ENCODE measurements around the gene KLHL2.
"Not testable (repeated sequence)": the region's sequence is repeated elsewhere in the genome, so short reads cannot be mapped to it uniquely, and the experiment has no call there.

The KLHL2 gene

DNA sequence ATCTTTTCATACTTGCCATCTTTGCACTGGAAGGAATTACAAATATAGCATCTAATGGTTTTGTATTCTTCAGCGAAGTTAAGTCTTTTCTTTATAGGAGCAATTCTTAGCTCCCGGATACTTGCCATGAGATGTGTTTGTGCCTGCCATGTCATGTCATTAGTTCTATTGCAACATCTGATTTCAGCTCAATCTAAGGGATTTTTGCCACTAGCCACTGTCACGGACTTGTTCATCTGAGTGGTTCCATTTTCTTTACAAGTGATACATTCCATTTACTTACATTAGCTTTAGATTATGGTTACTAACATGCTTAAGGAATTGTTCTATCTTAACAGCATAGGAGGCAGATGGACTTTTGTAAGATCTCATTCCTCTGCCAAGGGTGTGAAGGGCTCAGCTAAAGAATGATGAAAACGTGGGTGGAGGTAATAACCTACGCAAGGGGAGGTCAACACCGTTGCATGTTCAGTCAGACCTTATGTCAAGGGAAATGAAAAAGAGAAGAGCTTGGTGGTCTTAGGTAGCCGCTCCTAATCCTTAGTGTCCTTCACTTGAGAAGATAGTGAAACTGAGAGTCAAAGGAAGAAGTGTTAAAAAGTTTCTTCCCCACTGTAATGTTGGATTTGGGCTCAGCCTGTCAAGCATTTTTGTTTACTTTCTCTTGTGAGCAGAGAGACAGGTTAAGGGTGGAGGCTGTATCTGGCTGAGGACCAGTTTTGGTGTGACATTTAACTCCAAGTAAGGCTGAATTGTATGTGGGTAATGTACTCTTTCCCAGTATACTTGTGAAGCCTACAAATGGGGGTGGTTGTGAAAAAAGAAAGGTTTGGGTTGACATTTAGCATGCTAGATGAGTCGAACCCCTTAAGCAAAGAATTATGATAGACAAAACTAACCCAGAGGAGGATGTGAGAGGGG, 3.6 kb upstream of the KLHL2 start:
- DNase-seq (ENCODE audit: low read depth in 2 of 2), result no peak

DNA sequence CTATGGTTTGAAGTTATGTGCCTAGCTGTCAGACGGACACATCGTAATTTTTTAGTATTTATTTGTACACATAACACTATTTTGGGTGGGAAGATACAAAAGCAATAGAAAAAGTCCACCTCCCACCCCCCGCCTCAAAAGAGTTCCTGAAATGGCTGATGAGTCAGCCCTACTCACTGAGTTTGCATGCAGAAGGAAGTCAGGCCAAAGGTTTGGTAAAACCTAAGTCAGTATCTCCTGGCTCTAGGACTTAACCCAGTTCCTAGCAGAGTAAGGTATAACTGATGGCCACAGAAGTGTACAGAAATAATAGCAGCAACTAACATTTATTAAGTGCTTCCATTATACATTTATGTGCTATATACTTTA, 2.9 kb upstream of the KLHL2 start:
- no peak for DNase-seq (ENCODE audit: low read depth in 2 of 2)

DNA sequence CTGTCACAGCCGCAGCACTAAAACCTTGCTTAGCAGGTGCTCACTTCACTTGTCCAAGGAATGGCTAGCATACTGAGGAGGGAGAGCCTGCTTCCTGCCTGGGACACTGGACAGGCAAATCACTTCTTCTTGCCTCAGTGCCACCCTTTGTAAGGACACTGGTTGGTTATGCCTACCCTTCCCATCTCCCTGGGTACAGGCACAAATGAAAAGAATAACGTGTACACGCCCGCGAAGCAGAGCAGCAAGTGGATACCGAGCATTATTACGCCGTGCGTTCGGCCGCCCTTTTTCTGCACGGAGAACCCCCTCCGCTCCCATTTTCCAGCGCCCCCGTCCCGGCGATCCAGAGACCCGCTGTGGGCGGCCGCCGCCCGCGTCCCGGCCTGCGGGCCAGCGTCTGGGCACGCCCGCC, 338 bp upstream of the KLHL2 start:
- DNase-seq (ENCODE audit: low read depth in 2 of 2), result no peak

DNA sequence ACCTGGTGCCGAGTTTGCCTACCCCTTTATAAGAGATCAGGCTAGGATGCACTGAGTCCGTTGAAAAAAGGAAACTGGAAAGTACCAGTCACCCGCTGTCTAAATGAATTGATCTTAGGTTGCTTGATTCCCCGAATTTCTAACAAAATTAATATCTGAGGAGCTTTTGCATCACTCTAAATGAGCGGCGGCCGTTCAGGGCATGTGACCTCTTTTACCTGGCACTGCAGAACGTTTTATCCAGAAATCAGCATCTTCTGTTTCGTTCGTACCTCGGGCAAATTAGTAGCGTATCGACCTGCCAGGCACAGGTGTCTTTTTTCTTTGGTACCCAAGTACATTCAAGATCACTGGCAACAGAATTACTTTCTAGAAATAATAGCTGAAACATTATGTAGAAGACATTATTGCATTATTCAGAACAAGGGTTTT, 876 bp downstream of the KLHL2 start:
- DNase-seq (ENCODE audit: low read depth in 2 of 2), result no peak

DNA sequence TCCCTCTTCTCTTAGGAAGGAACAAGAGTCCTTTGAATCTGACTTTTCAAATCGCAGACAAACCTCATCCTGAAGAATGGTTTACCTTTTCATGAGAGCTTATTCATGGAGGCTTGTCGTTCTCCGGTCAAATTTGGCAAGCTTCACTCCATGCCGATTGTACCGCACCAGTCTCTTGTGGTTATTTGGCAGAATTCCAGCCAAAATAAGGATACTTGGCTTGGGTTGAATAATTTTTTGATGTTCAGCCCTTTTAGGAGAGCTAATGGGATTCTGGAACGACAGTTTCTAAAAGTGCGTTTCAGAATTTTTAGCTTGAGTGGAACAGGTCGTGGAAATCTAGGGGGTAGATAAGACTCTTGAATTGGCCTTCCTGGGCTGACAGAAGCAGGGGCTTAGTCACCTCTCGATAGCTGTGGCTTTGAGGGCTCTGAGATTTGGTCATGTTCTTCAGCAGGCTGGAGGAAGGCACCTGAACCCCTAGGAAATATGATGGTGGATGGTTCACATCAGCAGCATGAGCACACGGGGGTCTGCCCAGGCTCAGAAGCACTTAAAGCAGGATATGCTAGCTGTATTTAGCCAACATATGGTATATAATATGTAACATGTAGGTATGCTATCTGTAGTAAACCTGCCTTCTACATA, 1.5 kb downstream of the KLHL2 start:
- DNase-seq (ENCODE audit: low read depth in 2 of 2), result peak in 1 of 2 donors; percentile 8

DNA sequence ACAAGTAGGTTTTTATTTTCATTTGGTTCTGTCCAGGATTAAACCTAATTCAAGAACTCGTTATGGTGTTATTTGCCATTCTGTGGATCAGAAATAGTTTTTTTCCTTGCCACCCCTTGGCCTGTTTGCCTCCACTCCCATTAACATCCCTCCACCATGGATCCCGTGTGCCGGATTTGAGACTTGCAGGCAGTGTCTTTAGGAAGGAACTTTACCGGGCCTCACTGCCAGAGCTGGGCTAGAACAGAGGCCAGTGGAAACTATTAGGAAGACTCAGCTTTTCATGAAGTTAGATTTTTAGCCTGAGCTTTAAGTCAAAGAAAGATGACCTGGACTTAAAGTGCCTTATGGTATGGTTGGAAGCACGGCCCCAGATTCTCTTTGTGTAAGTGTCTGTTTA, 2.4 kb downstream of the KLHL2 start:
- no peak for DNase-seq (ENCODE audit: low read depth in 2 of 2)

DNA sequence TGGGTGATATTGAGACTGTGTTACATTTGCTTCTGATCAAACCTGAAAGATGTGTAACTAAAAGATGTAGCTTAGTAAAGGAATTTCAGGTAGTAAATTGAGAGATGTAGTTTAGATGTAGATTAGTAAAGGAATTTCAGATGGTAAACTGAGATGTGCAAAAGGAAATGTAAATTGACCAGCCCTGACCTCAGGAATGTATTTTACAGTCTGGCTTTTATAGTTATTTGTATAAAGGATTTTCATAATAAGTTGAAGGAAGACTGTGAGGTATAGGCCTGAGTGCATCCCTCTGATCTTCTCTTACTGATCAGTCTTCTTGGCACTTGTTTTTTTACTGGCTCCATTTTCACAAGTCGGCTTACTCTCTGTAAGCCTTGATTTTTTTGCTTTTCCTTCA, 3.2 kb downstream of the KLHL2 start:
- DNase-seq (ENCODE audit: low read depth in 2 of 2), result no peak

DNA sequence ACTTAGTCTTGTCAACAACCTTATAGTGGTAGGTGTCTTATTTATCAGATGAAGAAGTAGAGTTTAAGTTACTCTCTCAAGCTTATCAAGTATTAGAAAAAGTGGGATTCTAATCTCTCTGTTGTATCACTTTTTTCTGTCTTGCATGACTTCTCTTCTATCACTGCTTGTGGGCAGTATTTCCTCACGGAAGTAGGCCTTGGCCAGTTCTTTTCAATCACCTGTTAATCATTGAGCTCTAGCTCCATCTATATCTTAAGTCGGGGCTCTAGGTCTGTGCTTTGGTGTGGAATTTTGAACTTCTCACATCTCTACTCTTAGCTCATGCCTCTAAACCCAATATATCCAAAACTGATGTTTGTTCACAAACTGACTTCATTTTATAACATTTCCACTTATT, 5.3 kb downstream of the KLHL2 start:
- not testable (repeated sequence) for DNase-seq (ENCODE audit: low read depth in 2 of 2)

DNA sequence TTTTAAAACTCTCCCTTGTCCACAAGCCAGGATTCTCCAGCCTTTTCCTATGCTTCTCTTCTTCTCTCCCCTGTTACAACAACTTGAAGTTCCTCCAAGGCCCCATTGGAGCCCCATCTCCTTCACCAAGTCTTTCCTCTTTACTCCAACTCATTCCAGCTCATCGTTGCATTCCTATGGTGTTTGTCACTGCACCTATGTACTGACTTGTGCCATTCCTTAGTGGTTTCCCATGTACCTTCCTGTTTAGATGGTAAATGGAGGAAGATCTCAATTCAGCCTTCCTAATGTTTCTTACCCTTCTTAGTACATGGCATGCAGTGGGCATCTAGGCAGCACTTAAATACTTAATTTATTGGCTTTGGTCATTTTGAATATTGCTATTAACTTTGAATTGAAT, 6.0 kb downstream of the KLHL2 start:
- not testable (repeated sequence) for DNase-seq (ENCODE audit: low read depth in 2 of 2)

DNA sequence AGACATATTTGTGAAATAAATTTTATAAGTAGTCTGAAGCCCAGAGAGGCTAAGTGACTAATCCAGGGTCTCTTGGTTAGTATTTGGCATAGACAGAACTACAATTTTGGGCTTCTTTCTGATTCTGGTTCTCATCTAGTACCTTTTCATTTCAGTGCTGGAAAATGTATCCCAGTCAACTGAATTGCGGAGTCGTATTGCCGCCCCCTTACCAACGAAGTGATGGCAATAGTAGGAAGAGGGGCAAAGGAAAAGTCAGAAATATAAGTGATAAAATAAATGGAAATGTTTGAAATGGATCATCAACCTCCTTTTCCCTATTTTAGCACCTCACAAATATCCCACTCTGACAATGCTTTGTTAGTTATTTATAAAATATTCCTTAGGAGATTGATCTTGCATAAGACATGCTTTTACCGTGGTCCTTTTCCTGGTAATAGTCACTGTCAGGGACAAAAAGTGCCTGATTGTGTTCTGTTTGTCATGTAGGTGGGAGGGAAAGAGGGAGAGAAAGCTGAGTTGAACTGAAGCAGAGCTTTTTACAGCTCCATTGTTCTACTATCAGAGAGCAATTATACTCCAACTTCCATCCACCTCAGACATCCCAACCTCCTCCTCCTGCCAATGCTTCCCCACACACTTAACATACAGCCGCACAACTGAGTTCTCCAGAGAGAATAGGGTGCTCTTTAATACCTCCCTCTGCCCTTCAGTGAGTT, 6.8 kb downstream of the KLHL2 start:
- not testable (repeated sequence) for DNase-seq (ENCODE audit: low read depth in 2 of 2)

DNA sequence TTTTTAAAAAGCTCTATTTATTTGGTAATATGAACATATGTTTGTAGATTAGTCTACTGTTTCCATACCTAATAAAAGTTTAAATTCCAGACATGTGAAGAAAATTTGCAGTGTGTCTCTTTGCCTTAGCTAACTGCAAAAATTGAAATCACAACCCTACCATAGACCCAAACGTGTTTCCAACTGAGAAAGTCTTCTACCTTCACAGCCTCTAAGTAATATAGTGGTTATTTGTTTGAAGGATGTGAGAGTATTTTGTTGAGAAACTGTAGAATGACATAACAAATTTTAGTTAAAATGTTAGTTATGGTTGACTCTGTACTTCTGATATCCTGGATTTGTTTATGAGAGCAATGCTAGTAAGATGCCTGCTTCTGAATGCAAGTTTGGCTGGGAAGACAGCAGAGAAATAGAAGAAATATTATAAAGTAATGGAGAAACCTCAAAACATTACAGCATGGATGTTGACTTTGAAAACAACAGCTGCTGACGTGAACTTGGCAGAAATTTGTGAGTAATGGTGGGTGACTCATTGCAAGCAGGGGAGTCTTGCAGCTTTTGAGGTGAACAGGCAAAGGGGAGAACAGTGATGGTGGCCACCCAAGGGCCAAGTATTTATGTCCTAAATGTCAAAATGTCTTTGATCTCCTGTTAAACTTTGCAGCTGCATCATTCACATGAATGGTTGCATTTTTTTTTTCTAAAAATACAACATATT, 7.8 kb downstream of the KLHL2 start:
- DNase-seq (ENCODE audit: low read depth in 2 of 2), result peak in 1 of 2 donors; percentile 22

DNA sequence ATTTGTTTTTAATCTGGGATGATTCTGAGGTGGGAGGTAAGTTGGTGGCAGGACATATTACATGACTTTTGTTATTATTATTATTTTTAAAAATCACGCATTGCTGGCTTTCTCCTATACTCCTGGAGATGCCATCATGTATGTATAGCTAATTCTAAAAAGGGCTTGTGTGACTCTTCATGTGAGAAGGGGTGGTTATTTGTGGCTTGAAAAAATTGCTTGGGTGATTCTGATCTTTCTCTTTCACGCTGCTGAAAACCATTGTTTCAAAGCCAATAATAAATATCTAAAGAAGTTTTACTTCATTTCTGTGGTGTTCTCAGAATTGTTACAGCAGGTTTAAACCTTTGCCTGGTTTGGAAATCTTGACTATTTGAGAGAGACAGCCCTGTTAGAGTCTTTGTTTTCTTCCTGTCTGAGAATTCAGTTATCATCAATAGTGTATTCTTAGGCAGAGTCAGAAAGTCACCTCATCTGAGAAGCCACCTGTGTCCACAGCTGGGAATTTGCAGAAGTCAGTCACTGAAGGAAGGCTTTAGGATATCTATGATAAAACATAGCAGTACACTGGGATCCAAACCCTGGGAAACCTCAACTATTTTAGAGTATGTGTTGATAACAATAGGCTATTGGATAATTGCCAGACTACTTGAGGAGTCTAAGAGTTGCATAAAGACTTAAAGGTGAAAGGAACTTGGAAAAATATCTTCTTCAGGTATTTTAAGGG, 8.6 kb downstream of the KLHL2 start:
- DNase-seq (ENCODE audit: low read depth in 2 of 2), result not testable (repeated sequence)

DNA sequence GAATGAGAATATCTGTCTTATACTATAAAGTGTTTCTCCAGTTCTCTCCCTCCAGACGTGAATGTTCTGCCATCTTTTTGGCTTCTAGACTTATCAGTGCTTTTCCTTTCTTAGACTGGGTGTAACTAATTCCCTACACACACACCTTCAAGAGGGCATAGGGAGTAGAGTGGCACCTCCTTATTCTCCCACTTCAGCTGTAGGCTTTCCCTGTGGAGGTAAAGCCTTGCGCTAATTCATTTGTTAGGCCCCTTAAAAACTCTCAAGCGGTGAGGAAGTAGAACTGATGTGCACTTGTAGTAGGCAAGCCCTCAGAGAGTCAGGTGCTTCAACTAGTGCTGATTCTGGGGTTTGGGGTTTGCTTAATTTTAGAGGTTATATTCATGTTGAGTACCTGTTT, 10.0 kb downstream of the KLHL2 start:
- no peak for DNase-seq (ENCODE audit: low read depth in 2 of 2)

DNA sequence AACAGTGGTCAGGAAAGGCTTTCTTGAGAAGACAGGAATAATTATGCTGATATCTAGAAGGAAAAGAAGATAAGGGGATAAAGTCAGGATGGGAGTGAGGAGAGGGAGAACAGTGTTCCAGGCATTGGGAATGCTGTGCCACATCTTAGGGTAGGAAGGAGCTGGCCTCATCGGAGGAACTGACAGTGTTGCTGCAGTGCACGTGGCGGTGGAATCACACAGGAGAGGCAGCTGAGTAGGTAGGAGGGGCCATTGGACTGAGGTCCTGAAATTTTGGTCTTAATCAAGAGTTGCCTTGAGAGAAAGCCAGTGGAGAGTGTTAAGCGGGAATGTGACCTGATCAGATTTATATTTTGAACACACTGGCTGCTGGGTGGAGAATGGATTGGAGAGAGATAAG, 13.9 kb downstream of the KLHL2 start:
- DNase-seq (ENCODE audit: low read depth in 2 of 2), result not testable (repeated sequence)

DNA sequence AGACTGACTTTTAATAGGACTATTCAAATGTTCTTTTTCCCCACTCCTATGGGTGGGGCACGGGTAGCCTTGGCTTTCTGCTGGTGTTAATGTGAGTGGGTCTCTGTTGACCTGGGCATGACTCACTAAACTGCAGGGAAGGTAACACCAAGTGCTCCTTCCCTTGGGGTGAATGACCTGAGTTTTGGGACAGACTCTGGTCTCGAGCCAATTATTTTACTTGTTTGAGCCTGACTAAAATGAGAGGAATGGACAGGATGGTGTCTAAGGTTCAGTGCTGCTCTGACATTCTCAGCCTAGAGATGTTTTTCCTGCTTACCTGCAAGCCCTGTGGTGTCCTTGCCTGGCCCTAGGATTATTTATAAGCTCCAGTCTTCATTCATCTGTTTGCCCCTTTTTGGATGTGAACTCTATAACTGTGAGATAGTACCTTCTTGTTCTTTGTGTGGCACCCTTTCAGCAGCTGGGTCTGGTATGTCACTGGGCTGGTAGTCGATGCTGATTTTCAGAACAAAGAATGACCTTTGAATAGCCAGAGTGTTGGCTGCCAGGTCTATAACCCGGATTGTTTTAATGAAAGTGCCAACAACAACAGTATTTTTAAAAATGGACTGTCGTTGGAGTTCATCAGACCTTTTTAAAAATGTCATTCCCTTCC, 14.8 kb downstream of the KLHL2 start:
- not testable (repeated sequence) for DNase-seq (ENCODE audit: low read depth in 2 of 2)

DNA sequence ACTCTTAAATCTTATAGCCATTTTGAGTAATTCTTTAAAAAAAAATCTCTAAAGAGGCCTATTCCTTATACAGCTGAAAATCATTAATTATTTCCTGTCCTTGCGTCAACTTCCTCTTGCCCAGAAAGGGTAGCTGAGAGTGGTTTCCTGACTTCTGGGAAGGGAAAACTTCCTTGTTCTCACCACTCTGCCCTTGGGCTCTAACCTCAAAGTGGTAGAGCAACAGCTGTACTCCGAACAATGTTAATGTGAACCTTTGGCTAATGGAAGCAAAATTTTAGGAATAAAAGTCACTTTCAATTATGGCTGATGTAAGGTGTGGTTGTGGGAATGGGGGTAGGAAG, 15.3 kb downstream of the KLHL2 start:
- no peak for DNase-seq (ENCODE audit: low read depth in 2 of 2)

DNA sequence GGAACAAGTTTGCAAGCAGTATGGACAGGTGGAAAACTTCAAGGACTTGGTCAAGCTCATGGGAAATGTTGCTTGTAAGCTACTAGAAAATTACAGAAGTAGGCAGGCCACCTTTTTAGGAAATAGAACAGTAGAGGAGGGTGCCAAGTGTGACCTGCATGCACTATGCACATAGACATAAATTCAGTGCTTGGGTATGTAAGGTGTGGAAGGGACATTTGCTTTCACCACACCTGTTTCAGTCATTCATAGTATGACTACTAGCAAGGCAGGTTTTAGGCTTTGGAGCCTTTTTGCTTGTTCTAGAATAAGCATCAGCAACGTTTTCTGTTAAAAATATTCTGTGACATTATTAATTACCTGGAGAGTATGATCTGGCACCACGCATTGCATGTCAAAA, 20.0 kb downstream of the KLHL2 start:
- not testable (repeated sequence) for DNase-seq (ENCODE audit: low read depth in 2 of 2)

DNA sequence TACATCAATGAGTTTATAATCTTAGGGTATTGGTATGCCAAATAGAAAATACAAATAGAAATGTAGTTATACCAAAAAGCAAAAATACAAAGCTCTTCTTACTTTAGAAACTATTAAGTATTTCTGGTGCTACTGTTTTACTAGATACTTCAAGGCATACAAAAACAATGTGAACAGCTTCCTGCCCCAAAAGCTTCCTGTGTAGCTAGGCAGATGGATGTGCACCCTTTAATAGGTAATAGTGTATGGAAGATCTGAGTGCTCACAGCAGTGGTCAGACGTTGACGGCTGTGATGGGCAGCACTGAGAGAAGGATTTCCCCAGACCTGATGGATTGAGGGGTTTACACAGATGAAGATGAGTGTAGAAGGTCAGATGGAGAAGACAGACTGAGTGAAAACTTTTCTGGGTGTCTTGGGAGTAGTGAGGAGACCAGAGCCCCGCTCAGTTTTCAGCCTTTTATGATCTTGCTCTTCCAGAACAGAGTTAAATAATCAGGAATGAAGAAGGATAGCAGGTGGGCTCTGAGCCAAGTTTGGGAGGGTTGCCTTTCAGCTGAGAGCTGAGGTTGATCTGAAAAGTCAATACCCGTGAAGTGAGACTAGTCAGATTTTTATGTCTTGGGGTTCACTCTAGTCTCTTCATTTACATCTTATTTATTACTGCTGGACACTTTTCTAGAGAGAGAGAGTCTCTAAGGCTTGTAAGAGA, 22.3 kb downstream of the KLHL2 start:
- not testable (repeated sequence) for DNase-seq (ENCODE audit: low read depth in 2 of 2)

DNA sequence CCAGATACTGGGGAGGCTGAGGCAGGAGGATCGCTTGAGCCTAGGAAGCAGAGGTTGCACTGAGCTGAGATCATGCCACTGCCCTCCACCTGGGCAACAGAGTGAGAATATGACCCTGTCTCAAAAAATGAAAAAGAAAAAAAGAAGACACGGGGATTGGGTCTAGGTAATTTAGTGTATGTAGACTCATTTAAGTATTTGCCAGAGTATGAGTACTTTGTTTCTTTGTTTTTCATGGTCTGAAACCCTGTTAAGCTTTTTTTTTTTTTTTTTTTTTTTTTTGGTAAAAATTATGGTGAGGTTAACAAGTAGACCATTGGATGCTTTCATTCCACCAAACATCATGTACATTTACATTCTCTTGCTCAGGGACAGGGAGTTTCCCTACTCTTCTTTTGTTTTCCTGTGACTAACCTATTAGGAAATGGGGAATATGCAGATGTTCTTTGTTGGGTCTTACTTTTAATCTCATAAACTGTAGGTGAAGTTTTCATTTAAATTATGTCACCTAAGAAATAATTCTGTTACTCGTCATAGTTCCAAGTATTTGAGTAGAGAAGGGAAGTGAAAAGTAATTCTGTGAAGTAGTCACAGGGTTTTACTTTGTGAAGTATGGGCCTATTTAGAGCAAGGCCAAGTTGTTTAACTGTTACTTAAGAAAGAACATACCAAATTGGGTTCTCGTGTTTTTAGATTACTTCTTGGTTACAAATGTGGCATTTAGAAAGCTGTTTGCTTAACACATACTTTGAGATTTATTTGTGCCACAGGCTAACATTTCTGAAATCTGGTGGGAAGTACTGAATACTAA, 25.5 kb downstream of the KLHL2 start:
- DNase-seq (ENCODE audit: low read depth in 2 of 2), result not testable (repeated sequence)
